ENCODE results near the gene SRSF3. TPM values are rescaled to one million over a fixed set of nuclear protein-coding genes. Genes with fewer than 3 reads are reported as not detected.

The SRSF3 gene
- total RNA-seq, 1 donor from 2014 or later = 297 TPM

DNA sequence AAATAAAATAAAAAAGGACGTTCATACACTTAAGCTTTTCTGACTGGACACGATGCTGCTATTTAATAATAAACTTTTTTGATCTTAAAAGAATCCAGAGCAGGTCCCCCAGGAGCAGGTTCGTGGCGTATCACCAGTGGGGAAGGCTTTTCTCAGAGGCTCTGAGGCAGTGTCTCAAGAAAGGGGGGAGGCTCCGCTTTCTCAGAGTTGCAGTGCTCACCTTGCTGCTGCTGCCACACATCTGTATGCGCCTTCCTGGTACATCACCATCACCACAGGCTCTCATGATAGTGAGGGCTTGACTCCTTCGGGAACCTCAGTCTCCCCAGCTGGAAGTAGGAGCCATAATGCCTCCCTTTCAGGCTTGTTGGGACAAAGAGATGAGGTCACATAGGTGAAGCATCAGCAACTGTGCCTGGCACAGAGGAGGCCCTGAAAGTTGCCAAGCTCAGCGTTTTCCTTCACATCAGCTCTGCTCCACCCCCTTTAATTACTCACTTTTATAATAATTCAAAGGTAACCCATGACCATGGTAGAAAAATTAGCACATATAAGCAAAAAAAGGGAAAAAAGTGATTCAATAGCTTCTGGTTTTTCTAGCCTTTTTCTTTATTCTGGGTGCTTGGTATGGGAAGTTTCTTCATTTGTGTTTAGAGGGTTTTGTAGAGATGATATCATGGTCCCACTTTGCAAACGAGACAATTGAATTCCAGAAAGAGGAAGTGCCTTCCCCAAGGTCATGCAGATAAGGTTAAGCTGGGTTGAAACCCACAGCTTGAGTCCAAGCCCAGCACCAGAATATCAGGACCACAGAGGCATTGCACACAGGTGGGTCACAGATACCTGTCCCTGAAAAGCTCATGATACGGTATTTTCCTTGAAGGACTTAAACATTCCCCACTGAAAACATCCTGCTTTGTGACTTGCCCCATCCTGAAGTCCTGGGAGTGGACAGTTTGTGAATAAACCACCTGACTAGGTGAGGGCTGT, 24.5 kb downstream of the SRSF3 start:
- peaks cover 20% of the 10 kb centered on the region for H3F3A ChIP-seq (ENCODE audit: low read depth)
- peaks cover 2% of the 10 kb centered on the region for H3K27me3 Mint-ChIP-seq (ENCODE audit: insufficient read depth, low read depth)

DNA sequence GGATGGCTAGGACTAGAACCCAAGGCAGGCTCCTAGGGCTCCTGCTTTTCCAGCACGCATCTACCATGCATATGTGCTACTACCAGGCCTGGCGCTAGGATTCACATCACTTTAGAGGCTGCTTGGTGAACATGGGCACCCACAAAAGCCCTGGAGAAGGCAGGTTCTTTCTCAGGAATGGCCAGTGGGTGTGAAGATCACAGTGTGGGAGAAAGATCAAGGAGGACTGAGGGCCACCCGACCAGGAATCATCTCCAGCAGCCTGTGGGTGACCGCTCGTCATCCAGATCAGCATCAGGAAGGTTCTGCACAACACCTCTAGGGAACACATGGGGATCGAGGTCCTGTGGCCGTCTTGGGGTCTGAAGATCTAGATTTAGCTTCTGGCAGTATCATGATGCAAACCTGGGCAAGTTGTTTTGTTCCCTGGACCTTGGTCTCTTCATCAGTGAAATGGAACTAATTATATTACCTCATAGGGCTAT, 27.3 kb downstream of the SRSF3 start:
- Histone ChIP-seq H2AFZ (replicated peaks) (no peak overlapping the region), H3K4me1 (no peaks in the 10 kb centered on the region), H3K9ac (no peak overlapping the region), H3K36me3 (no peaks in the 10 kb centered on the region), H4K20me1 (ENCODE audit: low read depth) (no peaks in the 10 kb centered on the region), H3K79me2 (ENCODE audit: low read depth) (no peaks in the 10 kb centered on the region), H3K27ac (no peak overlapping the region), H3K4me2 (no peak overlapping the region), H3K27me3 (no peaks in the 10 kb centered on the region), H3K4me3 (no peak overlapping the region), H3F3A (ENCODE audit: low read depth) (peaks cover under 1% of the 10 kb centered on the region), H3K9me3 (ENCODE audit: low read depth) (no peaks in the 10 kb centered on the region)
- H3K9me3 Mint-ChIP-seq = no peaks in the 10 kb centered on the region
- peaks cover 4% of the 10 kb centered on the region for H3K4me1 Mint-ChIP-seq
- peaks cover 2% of the 10 kb centered on the region for H3K36me3 Mint-ChIP-seq
- no peak for TF ChIP-seq EZH2 (IDR thresholded peaks at IDR 0.05)
- TF ChIP-seq, protein P1, sequence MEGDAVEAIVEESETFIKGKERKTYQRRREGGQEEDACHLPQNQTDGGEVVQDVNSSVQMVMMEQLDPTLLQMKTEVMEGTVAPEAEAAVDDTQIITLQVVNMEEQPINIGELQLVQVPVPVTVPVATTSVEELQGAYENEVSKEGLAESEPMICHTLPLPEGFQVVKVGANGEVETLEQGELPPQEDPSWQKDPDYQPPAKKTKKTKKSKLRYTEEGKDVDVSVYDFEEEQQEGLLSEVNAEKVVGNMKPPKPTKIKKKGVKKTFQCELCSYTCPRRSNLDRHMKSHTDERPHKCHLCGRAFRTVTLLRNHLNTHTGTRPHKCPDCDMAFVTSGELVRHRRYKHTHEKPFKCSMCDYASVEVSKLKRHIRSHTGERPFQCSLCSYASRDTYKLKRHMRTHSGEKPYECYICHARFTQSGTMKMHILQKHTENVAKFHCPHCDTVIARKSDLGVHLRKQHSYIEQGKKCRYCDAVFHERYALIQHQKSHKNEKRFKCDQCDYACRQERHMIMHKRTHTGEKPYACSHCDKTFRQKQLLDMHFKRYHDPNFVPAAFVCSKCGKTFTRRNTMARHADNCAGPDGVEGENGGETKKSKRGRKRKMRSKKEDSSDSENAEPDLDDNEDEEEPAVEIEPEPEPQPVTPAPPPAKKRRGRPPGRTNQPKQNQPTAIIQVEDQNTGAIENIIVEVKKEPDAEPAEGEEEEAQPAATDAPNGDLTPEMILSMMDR (IDR thresholded peaks at IDR 0.05) = no peak
- no peak for TF ChIP-seq EZH2phosphoT487 (IDR thresholded peaks at IDR 0.05)
- H3K27ac Mint-ChIP-seq = no peak overlapping the region
- H3K27me3 Mint-ChIP-seq (ENCODE audit: insufficient read depth, low read depth) = peaks cover 4% of the 10 kb centered on the region
- H3K4me3 Mint-ChIP-seq = no peak overlapping the region
- no peak for DNase-seq (ENCODE audit: low spot score)

More for the DNA sequence above, 24.5 kb downstream of the SRSF3 start:
- Mint-ChIP-seq H3K36me3 (peaks cover 2% of the 10 kb centered on the region), H3K27ac (no peak overlapping the region), H3K9me3 (no peaks in the 10 kb centered on the region), H3K4me3 (no peak overlapping the region), H3K4me1 (peaks cover 4% of the 10 kb centered on the region)
- Histone ChIP-seq H4K20me1 (ENCODE audit: low read depth) (peaks cover 4% of the 10 kb centered on the region), H3K27ac (no peak overlapping the region), H3K4me3 (no peak overlapping the region), H3K79me2 (ENCODE audit: low read depth) (no peaks in the 10 kb centered on the region), H3K4me2 (no peak overlapping the region), H3K36me3 (no peaks in the 10 kb centered on the region), H2AFZ (replicated peaks) (no peak overlapping the region), H3K4me1 (no peaks in the 10 kb centered on the region), H3K27me3 (no peaks in the 10 kb centered on the region), H3K9me3 (ENCODE audit: low read depth) (no peaks in the 10 kb centered on the region), H3K9ac (no peak overlapping the region)
- no peak for DNase-seq (ENCODE audit: low spot score)
- TF ChIP-seq, protein P1 (IDR thresholded peaks at IDR 0.05) = no peak
- TF ChIP-seq EZH2 (IDR thresholded peaks at IDR 0.05) = no peak
- no peak for TF ChIP-seq EZH2phosphoT487 (IDR thresholded peaks at IDR 0.05)

DNA sequence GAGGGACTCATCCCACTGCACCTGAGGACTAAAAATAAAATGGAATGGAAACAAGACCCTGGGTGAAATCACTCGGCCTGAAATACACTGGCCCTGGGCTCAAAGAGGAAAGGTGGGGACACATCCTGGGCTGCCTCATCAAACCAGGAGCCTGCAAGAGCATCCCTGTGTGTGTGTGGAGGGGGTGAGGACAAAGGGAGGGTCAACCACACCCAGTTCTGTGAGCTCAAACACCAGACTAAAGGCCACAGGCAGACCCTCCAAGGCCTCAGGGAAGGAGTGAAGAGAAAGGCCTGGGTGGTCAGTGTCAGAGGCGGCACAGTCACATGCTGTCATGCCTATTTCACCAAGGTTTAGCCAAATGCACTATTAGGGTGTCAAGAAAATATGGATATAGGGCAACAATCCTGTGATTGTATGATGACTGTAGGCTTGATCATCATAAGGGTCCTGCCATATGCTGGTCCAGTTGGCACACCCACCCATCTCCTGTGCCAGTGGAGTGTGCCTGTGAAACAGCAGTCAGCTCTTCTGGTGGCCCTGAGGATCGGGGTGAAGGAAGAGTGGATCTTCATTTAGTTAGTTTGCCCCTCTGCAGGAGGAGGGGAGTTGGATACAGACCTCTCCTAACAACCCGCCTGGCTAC, 28.9 kb downstream of the SRSF3 start:
- Mint-ChIP-seq H3K27ac (no peak overlapping the region), H3K36me3 (no peaks in the 10 kb centered on the region), H3K9me3 (no peaks in the 10 kb centered on the region), H3K27me3 (ENCODE audit: insufficient read depth, low read depth) (peaks cover 4% of the 10 kb centered on the region), H3K4me1 (peaks cover 4% of the 10 kb centered on the region), H3K4me3 (no peak overlapping the region)
- H4K20me1 ChIP-seq (ENCODE audit: low read depth) = no peaks in the 10 kb centered on the region
- no peaks in the 10 kb centered on the region for H3K36me3 ChIP-seq
- H3K4me1 ChIP-seq = no peaks in the 10 kb centered on the region
- no peak for DNase-seq (ENCODE audit: low spot score)
- H3K9me3 ChIP-seq (ENCODE audit: low read depth) = no peaks in the 10 kb centered on the region
- H3K9ac ChIP-seq = no peak overlapping the region
- no peak overlapping the region for H3K4me3 ChIP-seq
- no peak overlapping the region for H2AFZ ChIP-seq (replicated peaks)
- no peak overlapping the region for H3K4me2 ChIP-seq
- TF ChIP-seq, protein P1 (IDR thresholded peaks at IDR 0.05) = no peak
- no peak for TF ChIP-seq EZH2 (IDR thresholded peaks at IDR 0.05)
- no peak for TF ChIP-seq EZH2phosphoT487 (IDR thresholded peaks at IDR 0.05)
- no peaks in the 10 kb centered on the region for H3K27me3 ChIP-seq
- no peaks in the 10 kb centered on the region for H3F3A ChIP-seq (ENCODE audit: low read depth)
- no peak overlapping the region for H3K27ac ChIP-seq
- H3K79me2 ChIP-seq (ENCODE audit: low read depth) = no peaks in the 10 kb centered on the region

Data from neural progenitor cell (in vitro differentiated cells).